GM12891 (cell line): Measurements from ENCODE around the gene CFAP100.

Source experiments
- DNase-seq: peaks from one replicate; pipeline ENCODE4 v3.0.0; 2011; ENCODE audit warnings: low spot score; ENCODE audit not compliant: insufficient read length
- FAIRE-seq: peaks from 2 replicates; lab custom pipeline; 2011; peaks lifted over from hg19 to GRCh38; lab: Jason Lieb, UNC
- PAX5 ChIP-seq: IDR thresholded peaks from 2 replicates; pipeline ENCODE4 v1.6.1; 2011; ENCODE audit warnings: low read length, moderate library complexity, mild to moderate bottlenecking; ENCODE audit not compliant: insufficient read depth, severe bottlenecking
- POLR2A ChIP-seq: IDR thresholded peaks from 2 replicates; pipeline ENCODE4 v1.6.1; 2011; ENCODE audit warnings: low read depth, low read length, control low read depth
- POLR2AphosphoS5 ChIP-seq: IDR thresholded peaks from 2 replicates; pipeline ENCODE4 v1.6.1; 2011; ENCODE audit warnings: low read depth, low read length, control low read depth
- POU2F2 ChIP-seq: IDR thresholded peaks from 2 replicates; pipeline ENCODE4 v1.6.1; 2011; ENCODE audit warnings: low read depth, mild to moderate bottlenecking, control low read depth, low read length, moderate library complexity
- SPI1 ChIP-seq: IDR thresholded peaks from 2 replicates; pipeline ENCODE4 v1.6.1; 2011; ENCODE audit warnings: low read depth, low read length, control low read depth
- TAF1 ChIP-seq: IDR thresholded peaks from 2 replicates; pipeline ENCODE4 v1.6.1; 2011; ENCODE audit warnings: low read depth, low read length, control low read depth

Gene CFAP100

DNA sequence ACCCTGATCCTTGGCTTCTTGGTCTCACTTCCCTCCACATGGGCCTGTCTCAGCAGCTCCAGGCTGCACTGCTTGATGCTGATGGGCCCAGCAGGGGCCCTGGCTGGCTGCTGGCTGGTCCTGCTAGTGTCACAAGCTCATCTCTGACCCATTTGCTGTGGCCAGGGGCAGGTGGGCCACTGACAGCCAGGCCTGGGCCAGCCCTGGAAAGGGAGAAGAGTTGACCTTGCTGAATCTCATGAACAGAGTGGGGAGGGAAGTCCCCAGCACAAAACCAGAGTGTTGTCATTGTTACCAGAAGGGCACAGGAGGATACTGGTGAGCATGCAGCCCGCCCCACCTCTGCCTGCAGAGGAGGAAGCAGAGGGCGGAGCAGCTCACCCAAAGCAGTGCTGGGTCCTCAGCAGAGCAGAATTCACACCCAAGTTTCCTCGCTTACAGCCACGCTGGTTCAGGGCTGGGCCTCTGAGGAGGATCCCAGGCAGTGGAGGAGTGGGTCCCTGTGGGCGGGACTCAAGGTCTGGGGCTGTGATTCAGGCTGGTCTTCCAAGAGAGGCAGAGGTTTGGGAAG, 29.9 kb upstream of the CFAP100 start:
- no peak for TF ChIP-seq POU2F2
- no peak for TF ChIP-seq PAX5
- TF ChIP-seq TAF1: no peak
- no peak for TF ChIP-seq POLR2AphosphoS5
- no peak for DNase-seq
- no peak for FAIRE-seq

DNA sequence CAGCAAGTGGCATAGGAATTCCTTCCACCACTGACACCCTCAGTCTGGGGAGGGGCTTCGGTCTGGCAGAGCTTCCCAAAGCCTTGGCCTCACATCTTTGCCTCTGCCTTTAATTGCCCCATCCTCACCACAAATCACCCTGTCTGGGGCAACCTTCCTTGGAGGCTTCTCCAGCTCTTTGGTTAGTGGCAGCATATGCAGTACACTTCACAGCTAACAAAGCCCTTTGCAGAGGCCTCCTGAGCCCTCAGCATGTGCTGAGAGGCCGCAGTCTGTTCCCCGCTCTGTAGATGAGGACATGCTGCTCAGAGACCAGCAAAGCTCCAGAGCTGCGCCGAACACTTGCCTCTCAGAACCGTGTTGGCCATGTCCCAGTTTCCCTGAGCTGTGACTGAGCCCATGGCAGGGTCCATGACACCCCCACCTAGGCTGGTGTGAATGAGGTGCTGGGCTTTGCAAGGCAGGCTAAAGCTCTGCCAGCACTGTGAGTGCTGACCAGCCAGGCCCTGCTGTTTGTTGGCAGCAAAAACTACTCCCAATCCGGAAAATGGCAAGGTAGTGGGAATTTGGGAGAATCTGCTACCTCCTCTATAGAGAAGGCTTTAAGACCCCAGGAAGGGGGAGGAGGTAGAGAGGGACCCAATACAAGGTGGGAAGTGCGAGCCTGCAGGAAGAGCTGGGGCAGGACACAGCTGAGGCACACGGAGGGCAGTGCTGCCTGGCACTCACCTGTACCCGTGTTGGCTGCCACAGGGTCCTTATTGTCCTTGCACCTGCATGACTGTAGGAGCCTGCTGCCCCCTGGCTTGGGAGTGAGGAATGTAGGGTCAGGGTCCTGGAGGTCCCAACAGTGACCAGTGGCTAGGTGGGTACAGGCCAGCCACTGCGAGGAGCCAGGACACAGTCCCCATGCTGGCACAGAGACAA, 29.1 kb upstream of the CFAP100 start:
- FAIRE-seq (no peak), DNase-seq (no peak)
- no peak for TF ChIP-seq POLR2A
- TF ChIP-seq TAF1: no peak
- TF ChIP-seq SPI1: no peak
- no peak for TF ChIP-seq PAX5
- TF ChIP-seq POU2F2: no peak
- TF ChIP-seq POLR2AphosphoS5: no peak

DNA sequence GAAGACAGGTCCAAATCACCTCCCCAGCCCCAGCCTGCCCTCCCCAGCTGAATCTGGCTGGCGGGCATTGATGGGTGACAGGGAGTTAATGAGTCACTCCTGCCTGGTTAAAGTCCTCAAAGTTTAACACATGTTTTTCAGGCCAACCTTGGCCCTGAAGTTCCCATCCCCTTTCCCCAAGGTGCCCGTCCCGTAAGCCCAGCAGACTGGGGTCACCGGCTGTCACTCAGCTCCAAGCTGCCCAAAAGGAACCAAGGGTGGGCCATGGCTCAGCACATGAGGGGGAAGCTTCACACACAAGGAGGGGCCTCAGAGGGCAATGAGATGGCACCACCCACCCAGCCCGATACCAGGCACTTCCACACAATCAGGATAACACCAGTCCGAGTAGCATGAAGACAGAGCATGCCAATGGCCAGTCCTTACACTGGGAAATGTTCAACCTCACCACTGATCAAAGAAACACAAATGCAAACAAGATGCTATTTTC, 27.3 kb upstream of the CFAP100 start:
- no peak for FAIRE-seq
- no peak for DNase-seq
- no peak for TF ChIP-seq SPI1
- TF ChIP-seq PAX5: no peak
- TF ChIP-seq POLR2A: no peak
- no peak for TF ChIP-seq TAF1

DNA sequence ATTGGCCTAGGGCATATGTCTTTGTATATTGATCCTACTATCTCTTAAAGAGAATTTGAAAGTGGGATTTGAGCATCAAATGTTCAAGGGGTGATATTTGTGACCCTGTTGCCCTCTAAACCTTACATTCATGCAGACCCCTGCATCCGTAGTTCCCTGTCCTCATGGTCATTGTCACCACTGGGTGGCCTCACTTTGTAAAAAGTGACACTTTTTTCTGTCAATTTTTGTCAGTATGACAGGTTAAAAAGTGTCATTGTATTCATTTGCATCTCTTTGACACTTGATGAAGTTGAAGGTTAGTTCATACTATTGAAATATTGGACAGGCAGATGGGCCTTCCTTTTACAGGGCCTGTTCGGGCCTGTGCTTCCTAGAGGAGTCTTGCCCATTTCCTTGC, 25.2 kb upstream of the CFAP100 start:
- TF ChIP-seq POLR2A (no peak), POU2F2 (no peak)
- DNase-seq: no peak
- FAIRE-seq: no peak

DNA sequence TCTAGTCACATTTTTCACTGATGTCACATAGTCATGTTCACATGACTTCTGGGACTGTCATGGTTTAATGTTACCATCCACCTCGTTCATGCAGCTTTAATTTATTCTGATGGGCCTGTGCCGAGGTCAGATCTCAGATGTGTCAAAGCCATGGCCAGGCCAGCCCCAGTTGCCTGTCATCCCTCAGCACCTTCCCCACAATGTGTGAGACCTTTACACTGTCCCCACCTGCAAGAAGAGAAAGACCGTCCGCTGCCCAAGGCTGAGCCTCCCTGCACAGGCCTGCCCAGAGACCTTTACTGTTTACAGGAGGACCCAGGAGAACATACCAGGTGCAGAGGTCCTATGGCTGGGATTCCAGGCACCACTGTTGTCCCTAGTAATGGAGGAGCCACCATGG, 24.7 kb upstream of the CFAP100 start:
- no peak for FAIRE-seq
- no peak for DNase-seq
- TF ChIP-seq POLR2AphosphoS5 (no peak), PAX5 (no peak), POLR2A (no peak), TAF1 (no peak), SPI1 (no peak), POU2F2 (no peak)

DNA sequence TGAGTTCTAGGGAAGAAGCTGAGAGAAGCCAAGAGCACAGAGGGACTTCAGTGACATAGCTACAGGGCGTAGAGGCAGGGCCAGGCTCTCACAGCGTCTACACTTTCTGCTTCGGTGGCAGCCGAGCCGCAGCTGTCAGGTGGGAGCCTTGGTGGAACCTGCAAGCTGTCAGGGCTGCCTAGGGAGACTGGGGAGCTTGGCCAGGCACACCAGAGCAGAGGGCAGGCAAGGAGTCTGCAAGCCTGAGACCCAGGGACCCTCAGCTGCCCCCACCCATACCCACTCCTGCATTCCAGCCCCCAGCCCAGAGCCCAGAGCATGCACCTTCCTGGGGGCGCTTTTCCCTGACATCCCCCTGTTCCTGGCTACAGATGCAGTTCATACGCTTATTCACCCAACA, 24.1 kb upstream of the CFAP100 start:
- DNase-seq (no peak), FAIRE-seq (no peak)
- TF ChIP-seq POU2F2 (no peak), PAX5 (no peak), SPI1 (no peak), POLR2A (no peak), POLR2AphosphoS5 (no peak), TAF1 (no peak)

DNA sequence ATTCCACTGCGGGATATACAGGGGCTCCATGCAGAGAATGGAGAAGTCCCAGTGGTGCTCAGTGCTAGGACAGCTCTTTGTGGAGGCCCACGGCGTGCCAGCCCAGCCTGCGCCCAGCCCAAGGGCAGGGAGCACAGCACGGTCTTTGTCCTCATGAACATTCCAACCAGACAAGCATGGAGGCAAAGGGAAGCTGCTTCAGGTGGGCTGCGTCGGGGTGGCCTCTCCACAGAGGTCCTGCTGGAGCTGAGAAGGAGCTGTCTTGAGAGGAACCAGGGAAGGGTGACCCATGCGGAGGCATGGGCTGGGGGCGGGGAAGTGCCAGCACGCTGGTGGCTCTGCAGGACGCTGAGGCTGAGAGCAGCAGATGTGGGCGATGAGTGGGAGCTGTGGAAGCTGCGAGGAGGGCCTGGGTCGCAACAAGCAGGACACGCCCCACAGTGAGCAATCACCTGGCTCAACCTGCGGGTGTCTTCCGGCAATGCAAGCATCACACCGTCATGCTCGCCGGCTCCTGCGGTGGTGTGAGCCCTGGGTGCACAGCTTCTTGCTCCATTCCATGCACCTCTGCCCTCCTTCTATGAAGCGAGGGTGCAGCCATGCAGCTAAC, 23.5 kb upstream of the CFAP100 start:
- no peak for TF ChIP-seq POLR2AphosphoS5
- TF ChIP-seq POLR2A: no peak
- TF ChIP-seq PAX5: no peak
- no peak for TF ChIP-seq SPI1
- FAIRE-seq (no peak), DNase-seq (no peak)

DNA sequence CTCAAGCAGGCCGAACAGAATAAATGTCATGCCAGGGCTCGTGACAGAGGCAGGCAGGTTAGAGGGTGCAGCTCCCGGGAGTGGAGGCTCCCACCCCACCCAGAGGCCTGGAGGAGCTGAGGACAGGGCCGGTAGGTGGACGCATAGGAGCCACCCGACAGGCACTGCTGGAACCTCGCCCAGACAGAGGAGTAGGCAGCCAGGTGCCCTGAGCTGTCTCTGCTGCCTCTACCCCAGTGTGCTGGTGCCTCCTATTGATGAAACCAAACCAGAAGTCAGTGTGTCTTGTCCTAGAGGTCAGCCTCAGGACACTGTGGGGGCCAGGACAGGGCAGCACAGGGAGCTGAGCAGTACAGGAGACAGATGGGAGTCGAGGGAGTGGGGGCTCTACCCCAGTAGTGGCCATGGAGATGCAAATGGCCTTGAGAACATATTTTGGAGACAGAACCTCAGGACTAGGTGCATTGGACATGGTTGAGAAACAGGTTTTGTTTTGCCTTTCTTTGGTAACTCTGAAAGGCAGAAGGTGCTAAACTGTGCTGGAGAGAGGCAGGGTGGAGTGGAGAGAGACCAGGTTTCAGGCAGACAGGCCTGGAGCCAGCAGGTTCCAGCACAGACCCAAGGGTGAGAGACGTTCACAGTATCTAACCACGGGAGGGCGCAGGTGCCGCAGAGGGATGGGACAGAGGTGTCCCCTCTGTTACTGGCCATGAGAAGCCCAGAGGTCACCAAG, 22.1 kb upstream of the CFAP100 start:
- no peak for FAIRE-seq
- DNase-seq: no peak

DNA sequence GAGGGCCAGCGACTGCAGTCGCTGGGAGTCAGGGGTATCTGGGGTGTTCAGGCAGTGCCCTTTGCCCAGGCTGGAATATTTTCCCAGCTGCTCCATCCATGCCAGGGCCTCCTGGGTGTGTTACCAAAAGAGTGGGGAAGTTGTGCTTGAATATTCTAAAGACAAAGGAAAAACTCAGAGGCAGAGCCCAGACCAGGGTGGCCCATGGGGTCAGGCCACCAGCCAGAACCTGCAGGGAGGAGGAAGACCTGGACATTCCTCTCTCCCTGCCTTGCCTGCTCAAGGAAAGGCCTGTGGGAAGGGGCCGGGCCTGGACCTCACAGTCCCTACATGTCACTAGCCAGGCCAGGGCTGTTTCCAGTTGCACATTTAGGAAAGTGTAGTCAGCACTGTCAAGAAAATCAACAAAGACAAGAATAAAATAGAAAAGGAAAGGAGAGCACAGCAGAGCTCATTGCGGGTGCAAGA, 21.5 kb upstream of the CFAP100 start:
- FAIRE-seq (no peak), DNase-seq (no peak)
- TF ChIP-seq POU2F2: no peak
- TF ChIP-seq TAF1: no peak
- TF ChIP-seq PAX5: no peak

More for the DNA sequence above, 22.1 kb upstream of the CFAP100 start:
- TF ChIP-seq TAF1 (no peak), PAX5 (no peak), POU2F2 (no peak), POLR2AphosphoS5 (no peak), SPI1 (no peak), POLR2A (no peak)
